ENCODE results near the gene PEX5L.

- no peak for TF ChIP-seq EZH2 (IDR thresholded peaks at IDR 0.05; ENCODE audit: borderline replicate concordance, insufficient read depth, low read depth, low read length, poor library complexity, severe bottlenecking)
- no peak for TF ChIP-seq CTCF (IDR thresholded peaks at IDR 0.05)
Observed at GRCh38 chr3:179832333-179832854, 204.3 kb downstream of the PEX5L start.
